Cardiac septum (tissue), 1 donor: ENCODE measurements around the gene XYLT2. TPM values are rescaled to one million over a fixed set of nuclear protein-coding genes. Genes with fewer than 3 reads are reported as not detected.
"Not testable (repeated sequence)": the region's sequence is repeated elsewhere in the genome, so short reads cannot be mapped to it uniquely, and the experiment has no call there.

Experiments
- DNase-seq: peaks from one replicate; pipeline ENCODE4 v3.0.0-alpha.2; 2020; ENCODE audit warnings: low spot score
- intact Hi-C: fragments of 100-400 bp; cut with DNase I; formaldehyde crosslinking; loops from one replicate; pipeline ENCODE4 v1.14.0; 2022
- total RNA-seq: library from RNA; stranded (reverse); fragmentation: NEBNext Ultra II Directional; extraction: Animal tissue kit (Norgen Biotek cat#: 25700); gene quantifications from one replicate; pipeline ENCODE4 v1.2.1, GENCODE V29; 2021
- donor health status: DM: no; HTN: no; CAD: no.

XYLT2 gene
- total RNA-seq, 1 donor from 2014 or later = 10.8 TPM

DNA sequence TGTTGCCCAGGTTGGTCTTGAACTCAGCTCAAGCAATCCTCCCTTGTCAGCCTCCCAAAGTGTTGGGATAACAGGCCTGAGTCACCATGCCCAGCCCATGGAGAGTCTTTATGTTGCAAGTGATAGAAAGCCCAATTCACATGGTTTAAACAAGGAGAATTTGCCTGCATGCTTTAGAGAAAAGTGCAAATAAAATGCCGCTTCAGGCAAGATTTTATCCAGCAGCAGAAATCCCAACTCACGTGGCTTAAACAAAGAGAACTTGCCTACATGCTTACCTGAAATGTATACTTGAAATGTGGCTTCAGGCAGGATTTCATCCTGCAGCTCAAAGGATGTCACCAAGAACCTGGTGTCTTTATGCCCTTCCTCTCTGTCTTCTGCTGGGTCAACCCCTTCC lies 28.8 kb upstream of the XYLT2 start:
- no peak for DNase-seq
- intact Hi-C loops = loop anchor here (10.0 kb wide), 1 partner anchor 302 kb away; no protein-coding TSS in a partner anchor

- intact Hi-C loops = loop anchor here (10.0 kb wide), 1 partner anchor 304 kb away; no protein-coding TSS in a partner anchor
Measured at GRCh38 chr17:50318501-50319285, 27.2 kb upstream of the XYLT2 start.

DNA sequence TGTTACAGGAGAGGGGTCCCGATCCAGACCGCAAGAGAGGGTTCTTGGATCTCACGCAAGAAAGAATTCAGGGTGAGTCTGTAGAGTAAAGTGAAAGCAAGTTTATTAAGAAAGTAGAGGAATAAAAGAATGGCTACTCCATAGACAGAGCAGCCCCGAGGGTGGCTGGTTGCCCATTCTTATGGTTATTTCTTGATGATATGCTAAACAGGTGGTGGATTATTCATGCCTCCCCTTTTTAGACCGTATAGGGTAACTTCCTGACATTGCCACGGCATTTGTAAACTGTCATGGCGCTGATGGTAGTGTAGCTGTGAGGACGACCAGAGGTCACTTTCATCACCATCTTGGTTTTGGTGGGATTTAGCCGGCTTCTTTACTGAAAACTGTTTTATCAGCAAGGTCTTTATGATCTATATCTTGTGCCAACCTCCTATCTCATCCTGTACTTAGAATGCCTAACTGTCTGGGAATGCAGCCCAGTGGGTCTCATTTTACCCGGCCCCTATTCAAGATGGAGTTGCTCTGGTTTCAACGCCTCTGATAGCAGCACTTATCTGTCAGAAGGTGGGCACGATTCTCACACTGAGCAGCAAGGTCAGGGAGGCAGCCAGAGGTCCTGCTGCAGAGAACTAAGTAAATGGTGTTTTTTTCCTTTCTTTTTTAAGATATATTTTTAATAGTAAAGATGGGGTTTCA lies 26.5 kb upstream of the XYLT2 start:
- DNase-seq = no peak
- intact Hi-C loops = loop anchor here (10.0 kb wide), 1 partner anchor 305 kb away; no protein-coding TSS in a partner anchor

More at GRCh38 chr17:50318501-50319285, 27.2 kb upstream of the XYLT2 start:
- DNase-seq = no peak

DNA sequence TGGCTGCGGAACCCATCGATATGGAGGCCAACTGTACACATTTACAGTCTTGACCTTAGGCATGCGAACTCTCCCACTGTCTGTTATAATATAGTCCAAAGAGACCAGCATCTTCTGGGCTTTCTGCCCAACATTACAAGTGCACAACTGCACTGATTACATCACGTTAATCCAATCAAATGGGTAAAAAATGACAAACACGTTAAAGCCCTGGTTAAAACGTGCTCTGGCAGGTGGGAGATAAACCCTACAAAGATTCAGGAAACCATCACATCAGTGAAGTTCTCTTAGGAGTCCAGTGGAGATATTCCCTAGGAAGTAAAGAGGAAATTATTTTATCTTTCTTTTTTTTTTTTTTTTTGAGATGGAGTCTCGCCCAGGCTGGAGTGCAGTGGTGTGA lies 23.7 kb upstream of the XYLT2 start:
- DNase-seq = no peak
- intact Hi-C loops = no loop called here

- intact Hi-C loops = no loop called here
- no peak for DNase-seq
Measured at GRCh38 chr17:50323060-50323459, 22.9 kb upstream of the XYLT2 start.

DNA sequence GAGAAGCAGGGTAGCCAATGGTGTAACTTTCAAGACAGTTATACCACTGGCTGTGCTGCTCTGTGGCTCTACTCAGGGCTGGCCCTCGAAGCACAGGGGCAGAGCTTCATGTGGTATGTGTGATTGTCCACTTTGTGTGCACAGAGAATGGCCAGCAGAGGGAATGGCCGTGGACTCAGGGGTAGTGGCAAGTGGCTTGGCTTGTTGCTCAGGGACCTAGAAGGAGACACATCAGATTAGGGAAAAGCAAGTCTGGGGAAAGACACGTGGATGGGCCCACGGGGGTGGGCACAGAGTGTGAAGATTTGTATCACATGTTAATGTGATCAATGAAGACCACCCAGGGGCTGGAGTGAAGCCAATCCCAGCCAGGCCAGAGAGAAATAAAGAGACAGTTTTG lies 20.0 kb upstream of the XYLT2 start:
- intact Hi-C loops = no loop called here
- no peak for DNase-seq

- intact Hi-C loops = no loop called here
- DNase-seq = no peak
Measured at GRCh38 chr17:50326831-50327364, 19.0 kb upstream of the XYLT2 start.

DNA sequence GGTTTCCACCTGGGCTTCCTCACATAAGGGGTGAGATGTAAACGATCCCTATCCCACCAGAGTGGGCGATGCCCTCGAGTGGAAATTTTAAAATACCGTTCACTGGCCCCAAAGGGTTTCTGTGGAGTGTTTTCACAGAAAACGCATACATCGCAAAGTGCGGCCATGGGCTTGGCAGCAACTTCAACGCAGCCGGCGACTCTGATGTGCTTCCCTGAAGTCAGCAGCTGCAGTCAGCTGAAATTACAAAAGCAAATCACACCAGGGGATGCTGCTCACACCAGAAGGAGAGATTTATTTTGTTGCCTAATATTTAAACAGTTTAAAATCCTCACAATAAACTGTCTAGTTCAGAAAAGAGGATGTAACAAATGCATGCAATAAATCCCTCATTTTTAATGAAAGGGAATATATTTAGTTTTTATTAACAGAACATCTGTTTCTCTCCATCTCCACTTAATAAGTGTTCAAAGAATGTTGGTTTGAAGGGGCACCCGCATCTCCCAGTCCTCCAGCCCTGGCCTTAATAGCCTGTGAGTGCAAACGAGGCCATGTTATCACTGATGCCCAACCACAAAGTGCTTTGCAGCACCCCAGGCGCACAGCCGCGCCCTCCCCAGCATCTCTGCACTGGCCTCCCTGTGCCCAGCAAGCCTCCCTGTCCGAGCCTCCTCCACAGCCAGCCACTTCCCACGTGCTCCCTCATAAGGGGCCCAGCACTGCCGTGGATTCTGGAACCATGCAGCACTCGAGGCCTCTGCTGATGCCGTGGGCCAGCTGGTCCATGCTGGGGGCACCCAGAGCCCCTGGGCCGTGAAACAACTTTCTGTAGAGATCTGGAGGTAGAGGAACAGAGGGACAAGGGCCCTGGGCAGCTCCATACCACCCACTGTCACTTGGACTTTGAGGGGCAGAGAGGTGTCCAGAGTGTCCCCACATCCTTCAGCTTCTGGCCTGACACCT lies 17.3 kb upstream of the XYLT2 start:
- intact Hi-C loops = no loop called here
- DNase-seq = no peak

DNA sequence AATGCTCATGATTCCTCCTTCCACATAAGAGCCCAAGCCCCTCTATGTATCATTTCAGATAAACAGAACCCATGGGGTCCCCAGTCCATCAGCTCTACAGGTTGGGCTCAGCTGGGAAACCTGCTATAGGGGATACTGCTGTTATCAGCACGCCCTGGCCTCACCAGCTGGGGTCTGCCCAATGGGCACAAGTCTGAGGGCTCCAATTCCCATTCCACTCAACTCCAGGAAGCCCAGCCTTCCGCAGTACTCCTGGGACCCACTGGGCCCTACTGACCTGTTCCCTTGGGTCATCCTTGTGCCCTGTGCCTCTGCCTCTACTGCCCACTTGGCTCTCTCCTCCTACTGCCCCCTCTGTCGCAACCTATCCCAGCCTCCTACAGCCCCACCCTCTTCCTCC lies 16.2 kb upstream of the XYLT2 start:
- no peak for DNase-seq
- intact Hi-C loops = no loop called here

GRCh38 chr17:50330151-50330775 lies 15.7 kb upstream of the XYLT2 start:
- DNase-seq = no peak
- intact Hi-C loops = no loop called here

DNA sequence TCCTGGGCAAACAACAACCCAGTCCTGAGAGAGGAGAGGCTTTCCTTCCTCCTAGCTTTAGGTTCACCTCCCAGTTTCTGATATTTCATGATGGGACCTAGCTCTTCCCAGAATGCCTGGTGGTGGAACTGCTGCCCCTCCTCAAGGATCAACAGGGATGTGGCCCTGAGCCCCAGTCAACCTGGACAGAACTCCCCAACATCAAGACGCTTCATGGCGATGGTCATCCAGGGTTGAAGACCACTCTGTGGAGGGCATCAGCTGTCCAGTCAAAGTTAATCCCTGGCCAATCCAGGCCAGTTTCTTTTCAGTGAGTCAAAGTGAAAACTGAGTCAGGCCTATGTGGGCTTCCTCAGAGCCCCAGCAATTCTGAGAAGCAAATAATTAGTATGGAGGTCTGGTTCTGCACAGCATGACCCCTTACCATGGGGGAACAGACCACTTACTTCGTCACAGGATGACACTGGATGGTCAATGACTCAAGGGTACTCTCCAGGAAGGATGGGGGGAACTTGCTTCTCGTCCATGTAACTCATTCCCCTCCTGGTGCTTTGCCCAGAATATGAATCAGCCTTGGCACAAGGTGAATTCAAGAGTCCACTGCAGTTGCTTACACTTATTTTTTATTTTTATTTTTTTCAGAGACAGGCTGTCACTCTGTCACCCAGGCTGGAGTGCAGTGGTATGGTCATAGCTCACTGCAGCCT lies 14.7 kb upstream of the XYLT2 start:
- no peak for DNase-seq
- intact Hi-C loops = no loop called here

- no peak for DNase-seq
Measured at GRCh38 chr17:50332196-50332595, 13.7 kb upstream of the XYLT2 start.

DNA sequence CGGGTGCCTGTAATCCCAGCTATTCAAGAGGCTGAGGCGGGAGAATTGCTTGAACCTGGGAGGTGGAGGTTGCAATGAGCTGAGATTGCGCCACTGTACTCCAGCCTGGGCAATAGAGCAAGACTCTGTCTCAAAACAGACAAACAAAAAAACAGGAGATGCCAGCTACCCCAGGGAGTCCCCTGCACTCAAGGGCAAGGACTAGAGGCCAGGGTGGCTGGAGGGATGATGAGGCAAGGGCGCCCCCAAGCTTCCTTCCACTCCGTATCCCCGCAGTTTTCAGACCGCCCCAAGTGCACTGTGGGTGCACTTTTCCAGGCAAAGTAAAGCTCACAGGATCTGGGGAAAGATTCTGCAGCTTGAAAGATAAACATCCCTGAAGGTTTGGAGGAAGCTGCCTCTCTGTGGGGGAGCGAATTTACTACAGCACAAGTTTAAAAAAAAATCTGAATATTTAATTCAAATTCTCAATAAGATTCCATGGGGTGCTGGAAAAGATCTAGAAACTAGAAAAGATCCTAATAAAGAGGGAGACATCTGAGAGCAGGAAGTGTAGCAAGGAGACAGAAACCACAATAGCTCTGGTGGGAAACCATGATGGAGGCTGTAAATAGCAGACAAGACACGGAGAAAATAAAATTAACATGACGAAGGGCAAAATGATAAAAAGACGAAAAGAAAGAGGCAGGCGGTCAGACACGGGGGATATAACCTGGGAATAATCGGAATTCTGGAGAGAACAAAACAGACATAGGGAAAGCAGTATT lies 12.5 kb upstream of the XYLT2 start:
- DNase-seq, intact Hi-C loops: not testable (repeated sequence)

More at GRCh38 chr17:50332196-50332595, 13.7 kb upstream of the XYLT2 start:
- intact Hi-C loops = no loop called here

DNA sequence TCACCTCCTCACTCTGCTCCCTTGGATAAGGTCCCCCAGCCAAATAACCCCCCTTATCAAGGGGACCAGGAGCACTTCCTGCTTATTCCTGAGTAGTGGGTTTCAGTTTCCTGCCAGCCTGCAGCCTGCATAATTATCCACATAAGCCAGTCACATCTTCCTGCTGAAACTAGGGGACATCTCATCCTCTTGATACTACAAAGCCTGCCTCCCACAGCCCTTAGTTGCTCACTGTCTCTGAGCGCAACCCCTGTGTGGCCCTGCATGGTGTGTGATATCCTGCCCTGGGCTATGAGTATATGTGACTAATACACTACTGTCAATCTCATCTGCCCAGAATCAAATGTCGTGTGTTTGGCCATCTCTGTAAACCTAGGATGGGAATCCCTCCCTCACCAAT lies 8.0 kb upstream of the XYLT2 start:
- intact Hi-C loops = no loop called here
- no peak for DNase-seq

DNA sequence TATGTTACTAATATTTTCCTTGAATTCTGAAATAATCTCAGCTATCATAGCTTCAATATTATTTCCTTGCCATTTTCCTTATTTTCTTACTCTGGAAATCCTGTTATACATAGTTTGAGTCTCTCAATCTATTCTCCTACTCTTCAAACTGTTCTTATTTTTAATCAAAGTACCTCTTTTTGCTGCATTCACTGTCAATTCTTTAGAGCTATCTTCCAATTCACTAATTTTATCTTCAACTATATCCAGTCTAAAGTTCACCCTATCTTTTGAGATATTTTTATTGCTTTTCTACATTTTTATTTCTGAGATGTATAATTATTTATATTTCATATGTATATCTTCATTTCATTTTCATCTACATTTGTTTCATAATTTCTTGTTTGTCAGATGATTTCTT lies 7.3 kb upstream of the XYLT2 start:
- DNase-seq = no peak
- intact Hi-C loops = no loop called here

DNA sequence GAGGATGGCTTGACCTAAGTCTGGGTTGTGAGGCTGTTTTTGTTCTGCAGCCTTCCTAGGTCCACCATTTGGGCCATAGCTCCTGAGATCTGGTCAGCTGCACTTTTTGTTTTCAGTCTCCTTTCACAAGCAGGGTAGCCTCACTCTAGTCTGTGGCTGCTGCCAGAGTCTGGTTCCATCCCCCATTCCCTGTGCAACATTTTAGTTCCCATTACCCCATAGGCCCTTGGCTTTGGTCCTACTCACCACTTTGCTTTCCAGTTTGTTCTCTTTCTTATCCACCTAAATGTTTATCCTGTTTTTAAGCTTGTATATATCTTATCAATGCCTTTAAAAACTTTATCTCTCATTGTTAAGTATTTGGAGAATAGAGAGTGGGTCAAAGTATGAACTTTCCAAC lies 6.5 kb upstream of the XYLT2 start:
- DNase-seq = no peak
- intact Hi-C loops = no loop called here

- intact Hi-C loops = no loop called here
- no peak for DNase-seq
Measured at GRCh38 chr17:50344731-50345365, 1.1 kb upstream of the XYLT2 start.
